EL (cell line): Measurements from ENCODE around the gene NBPF12.
"Not testable (repeated sequence)": the region's sequence is repeated elsewhere in the genome, so short reads cannot be mapped to it uniquely, and the experiment has no call there.

ENCODE experiments used
- DNase-seq: peaks from one replicate; pipeline ENCODE4 v3.0.0-alpha.2; 2016

The NBPF12 gene, protein sequence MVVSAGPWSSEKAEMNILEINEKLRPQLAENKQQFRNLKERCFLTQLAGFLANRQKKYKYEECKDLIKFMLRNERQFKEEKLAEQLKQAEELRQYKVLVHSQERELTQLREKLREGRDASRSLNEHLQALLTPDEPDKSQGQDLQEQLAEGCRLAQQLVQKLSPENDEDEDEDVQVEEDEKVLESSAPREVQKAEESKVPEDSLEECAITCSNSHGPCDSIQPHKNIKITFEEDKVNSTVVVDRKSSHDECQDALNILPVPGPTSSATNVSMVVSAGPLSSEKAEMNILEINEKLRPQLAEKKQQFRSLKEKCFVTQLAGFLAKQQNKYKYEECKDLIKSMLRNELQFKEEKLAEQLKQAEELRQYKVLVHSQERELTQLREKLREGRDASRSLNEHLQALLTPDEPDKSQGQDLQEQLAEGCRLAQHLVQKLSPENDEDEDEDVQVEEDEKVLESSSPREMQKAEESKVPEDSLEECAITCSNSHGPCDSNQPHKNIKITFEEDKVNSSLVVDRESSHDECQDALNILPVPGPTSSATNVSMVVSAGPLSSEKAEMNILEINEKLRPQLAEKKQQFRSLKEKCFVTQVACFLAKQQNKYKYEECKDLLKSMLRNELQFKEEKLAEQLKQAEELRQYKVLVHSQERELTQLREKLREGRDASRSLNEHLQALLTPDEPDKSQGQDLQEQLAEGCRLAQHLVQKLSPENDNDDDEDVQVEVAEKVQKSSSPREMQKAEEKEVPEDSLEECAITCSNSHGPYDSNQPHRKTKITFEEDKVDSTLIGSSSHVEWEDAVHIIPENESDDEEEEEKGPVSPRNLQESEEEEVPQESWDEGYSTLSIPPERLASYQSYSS (N-terminal part only)

DNA sequence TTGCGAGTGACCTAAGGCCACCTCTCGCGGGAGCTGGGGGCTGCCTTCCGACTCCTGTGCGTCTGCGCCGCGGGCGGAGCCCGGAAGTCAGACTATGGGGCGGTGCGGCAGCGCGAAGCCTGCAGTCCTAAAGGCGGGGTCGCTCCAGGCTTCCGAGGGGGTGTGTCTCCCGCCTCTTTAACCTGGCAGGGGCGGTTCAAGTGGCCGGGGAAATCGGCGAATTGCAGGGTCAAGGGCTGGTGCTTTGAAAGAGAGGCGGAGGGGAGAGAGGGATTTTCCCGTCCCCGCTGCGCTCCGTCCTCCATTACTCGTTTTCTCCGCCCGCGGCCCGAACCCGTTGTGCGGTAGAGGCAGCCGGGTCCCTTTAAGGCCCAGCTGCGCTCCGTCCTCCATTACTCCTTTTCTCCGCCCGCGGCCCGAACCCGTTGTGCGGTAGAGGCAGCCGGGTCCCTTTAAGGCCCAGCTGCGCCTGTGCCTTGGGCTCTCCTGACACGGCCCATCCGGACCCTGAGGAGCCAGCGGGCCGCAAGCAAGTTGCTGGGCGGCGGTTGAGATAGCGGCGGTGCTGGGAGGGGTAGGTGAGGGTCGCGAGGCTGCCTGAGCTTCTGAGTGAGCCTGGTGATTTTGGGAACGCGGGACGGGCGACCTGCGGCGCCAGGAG, at the start of gene NBPF12:
Gene NBPF12 (plus strand): TSS at position 83 of the 661 bp plus-strand sequence. CDS start 21,820 bp downstream, outside the sequence.
- peak; percentile 82 for DNase-seq

DNA sequence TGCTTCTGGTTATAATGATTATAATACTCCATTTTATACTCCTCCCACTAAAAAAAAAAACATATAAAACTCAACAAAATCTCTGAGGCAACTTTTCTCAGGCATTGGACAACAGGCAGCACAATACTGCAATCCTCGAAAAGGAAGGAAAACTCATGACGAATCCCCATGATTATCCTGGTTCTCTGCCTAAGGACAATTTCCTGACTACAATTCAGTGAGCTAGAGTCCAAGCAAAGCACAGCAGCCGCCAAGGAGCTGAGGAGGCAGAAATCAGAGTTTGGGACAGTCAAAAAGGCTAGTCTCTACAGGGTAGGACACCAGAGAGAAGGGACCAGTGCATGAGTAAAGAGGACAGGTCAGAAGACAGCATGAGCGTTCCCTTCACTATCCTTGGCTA, 46.8 kb upstream of the NBPF12 start:
- DNase-seq, result not testable (repeated sequence)

DNA sequence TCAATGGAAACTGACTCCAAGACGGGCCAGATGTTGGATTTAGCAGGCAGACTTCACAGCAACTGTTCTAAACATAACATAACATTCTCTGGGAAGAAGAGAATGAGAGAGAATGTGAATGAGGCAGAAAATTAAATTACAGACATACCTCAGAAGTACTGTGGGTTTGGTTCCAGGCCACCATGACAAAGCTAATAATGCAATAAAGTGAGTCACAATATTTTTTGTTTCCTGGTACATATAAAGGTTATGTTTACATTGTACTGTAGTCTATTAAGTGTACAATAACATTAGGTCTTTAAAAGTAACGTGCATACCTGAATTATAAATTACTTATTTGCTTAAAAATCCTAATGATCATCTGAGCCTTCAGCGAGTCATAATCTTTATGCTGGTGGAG, 45.8 kb upstream of the NBPF12 start:
- DNase-seq, result not testable (repeated sequence)

DNA sequence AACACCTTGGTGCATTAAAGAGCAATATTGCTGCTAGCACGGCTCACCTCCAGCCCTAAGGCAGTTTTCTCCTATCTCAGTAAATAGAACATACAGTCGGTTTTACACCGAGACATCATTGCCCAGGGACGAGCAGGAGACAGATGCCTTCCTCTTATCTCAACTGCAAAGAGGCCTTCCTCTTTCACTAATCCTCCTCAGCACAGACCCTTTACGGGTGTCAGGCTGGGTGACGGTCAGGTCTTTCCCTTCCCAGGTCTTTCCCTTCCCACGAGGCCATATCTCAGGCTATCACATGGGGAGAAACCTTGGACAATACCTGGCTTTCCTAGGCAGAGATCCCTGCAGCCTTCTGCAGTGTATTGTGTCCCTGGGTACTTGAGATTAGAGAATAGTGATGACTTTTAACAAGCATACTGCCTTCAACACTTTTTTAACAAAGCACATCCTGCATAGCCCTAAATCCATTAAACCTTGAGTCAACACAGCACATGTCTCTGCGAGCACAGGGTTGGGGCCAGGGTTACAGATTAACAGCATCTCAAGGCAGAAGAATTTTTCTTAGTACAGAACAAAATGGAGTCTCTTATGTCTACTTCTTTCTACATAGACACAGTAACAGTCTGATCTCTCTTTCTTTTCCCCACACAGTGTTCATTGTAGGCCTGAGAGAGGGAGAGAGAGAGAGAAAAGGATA, 30.4 kb upstream of the NBPF12 start:
- not testable (repeated sequence) for DNase-seq

DNA sequence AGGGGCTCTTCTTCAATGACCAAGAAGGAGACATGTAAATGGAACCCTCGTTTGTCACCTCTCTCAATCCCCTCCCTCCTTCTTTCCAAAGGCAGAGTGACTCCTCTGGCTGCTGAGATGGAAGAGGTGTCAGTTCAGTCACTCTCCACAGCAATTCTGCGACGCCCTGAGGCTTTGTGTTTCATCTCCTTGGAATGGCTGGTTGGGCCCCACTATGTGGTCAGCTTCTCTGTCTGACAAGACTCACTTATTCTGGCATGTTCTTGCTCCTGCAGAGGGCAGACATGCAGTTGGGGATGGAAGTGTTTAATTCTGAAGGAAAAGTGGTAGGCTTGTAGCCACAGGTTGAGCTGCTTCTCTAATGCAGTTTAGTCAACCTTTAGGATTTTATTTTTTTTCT, 25.1 kb upstream of the NBPF12 start:
- peak; percentile 70 for DNase-seq

DNA sequence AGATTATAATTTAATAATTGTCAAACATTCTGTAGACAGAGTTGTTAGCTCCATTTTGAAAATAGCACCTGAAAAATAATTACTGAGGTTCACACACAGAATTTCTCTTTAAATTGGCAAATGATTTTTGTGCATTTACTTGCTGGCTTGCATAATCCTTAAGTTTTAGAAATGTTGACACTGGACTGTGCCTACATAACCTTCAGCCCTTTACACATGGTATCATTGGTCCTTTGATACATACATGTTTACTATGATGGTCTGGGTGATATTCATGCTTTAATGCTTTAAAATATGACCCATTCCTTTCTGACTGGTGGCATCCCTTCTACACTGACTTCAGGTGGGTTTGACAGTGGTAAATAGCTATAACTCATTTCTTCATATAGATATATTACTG, 17.3 kb upstream of the NBPF12 start:
- DNase-seq, result not testable (repeated sequence)

DNA sequence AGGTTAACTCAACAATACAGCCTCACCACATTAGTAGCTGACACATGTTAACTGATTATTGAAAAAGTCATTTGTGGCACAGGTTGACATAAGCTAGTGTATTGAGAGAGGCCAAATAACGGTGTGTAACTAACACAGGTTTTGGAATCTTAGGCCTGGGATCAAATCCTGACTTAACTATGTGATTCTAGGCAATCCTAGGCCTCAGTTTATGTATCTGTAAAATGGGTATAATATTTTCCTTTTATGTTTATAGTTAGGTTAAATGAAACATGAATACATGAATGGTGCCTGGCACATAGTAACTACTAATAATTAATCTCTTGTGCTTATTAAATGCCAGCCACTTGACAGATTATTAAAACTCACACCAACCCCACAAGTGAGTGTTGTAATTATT, 15.5 kb upstream of the NBPF12 start:
- not testable (repeated sequence) for DNase-seq

DNA sequence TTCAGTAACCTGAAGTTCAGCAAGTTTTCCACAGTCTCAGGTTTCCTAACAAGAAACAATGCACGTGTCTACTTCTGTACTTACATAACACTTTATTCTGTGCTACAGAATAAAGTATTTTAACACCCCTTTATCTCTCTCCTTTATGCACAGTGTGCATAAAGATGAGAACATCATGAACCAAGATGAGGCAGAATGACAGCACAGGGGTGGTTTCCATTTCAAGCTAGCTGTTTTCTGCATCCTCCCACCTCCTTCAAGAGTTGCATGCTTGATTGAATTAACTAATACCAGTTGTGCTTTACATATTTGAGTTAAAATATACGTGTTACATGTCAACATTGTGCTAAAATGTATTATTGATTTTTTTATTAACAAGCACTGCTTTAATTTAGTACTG, 14.0 kb upstream of the NBPF12 start:
- not testable (repeated sequence) for DNase-seq

DNA sequence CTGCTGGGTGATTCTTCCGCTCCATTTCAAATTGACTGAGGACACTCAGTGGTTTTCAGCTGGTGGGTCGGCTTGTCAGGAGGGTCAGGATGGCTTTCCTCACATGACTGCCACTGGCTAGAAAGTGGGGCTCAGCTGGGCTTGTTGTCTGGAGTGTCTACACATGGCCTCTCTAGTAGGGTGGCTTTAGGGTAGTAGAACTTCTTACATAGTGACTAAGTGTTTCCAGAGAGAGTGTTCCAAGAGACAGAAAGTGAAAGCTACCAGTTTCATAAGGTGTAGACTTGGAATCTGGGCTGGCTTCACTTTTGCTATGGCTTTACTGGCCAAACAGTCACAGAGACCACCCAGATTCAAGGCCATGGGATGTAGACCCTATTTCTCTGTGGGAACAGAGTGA, 11.7 kb upstream of the NBPF12 start:
- not testable (repeated sequence) for DNase-seq

DNA sequence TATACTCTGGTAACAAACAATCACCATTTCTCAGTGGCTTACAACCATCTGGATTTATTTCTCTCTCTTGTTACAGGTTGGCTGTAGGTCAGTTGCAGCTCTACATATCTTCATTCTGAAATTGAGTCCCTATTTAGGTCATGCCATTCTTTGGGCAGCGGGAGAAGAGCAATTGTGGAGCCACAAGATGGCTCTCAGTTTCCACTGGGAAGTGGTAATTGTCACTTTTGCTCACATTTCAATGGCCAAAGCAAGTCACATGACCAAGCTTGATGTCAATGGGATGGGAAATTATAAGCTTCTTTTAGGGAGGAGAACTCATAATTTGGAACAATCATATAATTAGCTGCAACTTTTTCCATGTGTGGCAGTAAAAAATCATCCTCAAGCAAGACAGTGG, 7.9 kb upstream of the NBPF12 start:
- DNase-seq, result not testable (repeated sequence)

DNA sequence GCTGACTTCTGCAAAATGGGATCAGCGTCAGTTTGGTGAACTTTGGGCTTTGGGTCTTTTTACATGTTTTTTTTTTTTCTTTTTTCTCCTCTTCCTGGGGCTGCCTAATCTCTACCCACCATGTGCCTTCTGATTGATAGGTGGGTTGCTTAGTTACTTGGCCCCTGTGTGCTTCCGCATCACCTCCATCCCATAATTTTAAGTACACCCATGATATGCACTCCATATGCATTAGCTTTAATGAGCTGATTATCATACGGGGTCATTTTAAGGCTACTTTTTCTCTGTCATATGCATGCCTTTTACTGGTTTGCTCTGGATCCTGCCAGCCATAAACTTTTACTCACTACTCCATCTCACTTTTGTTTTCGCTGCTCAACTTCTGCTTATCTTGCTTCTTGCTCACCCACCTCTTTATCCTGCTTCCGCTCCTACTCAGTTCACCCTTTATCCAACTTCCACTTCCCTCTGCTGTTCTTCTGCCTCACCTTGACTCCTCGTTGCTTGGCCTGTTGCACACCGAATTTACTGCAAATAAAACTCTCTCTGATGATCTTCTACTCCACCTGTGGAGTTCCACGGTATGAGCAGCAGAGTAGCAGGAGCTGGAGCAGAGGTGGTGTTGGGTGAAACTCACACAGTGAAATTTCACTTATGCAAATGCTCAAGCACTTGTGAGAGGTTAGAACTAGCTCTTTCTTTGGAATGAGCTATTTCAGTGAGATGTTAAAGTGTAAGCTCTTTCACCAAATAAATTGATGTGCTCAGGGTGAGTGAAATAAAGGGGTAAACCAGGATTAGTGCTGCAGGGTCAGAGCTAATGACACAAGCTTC, 3.5 kb upstream of the NBPF12 start:
- not testable (repeated sequence) for DNase-seq

DNA sequence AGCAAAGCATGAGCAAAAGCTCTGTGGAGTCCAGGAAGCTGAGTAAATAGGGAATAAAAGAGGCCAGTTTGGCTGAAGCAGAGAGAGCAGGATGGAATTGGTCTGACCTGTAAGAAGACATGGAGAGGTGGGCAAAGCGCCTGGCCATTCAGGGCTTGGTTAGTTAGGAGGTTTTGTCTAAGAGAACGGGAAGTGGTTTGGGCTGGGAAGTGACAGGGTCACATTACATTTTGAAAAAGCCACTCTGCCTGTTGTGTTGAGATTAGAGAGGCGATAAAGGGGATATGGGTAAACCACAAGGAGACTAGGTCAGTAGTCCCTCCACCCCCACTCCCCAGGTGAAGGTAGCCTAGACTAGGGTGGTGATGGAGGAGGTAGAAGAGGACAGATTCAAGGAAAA, 662 bp upstream of the NBPF12 start:
- DNase-seq, result not testable (repeated sequence)

DNA sequence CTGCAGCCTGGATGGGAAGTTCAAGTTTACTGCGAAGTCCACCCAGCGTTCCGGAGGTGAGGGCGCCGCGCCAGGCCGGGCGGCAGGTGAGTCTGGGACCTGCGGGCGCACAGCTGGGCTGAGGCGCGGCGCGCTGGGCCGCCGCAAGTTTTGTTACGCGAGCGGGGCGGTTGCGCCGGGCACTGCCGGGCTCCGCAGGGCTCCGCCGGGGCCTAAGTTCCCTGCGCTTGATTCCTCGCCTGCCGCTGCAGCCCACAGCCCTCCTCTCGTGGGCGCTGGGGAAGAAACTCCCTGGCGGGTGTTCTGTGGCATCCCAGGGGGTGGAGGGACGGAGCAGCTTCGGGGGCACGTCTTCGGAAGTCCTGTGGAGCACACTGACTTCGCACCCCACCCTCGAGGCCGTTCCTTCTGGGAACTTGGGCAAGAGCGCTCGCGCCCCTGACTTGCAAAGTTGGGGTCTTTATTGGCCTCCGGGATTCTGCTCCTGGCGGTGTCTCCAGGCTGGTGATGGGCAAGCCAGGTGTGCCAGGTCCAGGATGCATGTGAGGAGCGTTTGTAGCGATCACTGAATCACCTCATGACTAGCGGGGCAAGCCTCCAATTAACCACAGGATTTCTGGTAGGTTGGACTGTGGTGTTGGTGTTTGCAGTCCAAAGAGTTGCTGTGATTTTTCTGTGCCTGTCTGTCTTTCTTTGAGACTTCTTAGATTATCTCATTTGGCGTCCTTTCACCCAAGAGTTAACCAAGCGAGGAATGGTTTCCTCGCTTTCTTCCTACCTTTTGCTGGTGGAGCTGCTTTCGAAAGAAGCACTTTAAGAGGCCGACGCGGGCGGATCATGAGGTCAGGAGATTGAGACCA, 1.0 kb downstream of the NBPF12 start:
- peak; percentile 14 for DNase-seq

DNA sequence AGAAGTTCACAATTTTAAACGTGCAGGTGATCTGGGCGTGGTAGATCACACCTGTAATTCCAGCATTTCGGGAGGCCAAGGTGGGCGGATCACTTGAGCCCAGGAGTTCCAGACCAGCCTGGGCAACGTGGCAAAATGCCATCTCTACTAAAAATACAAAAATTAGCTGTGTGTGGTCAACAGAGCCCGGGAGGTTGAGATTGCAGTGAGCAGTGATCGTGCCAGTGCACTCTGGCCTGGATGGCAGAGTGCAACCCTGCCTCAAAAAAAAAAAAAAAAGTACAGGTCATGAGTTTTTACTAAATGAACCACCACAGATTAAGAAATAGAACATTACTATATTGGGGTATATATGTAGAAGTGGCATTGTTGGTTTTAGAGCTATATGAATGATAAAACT, 2.2 kb downstream of the NBPF12 start:
- DNase-seq, result not testable (repeated sequence)

DNA sequence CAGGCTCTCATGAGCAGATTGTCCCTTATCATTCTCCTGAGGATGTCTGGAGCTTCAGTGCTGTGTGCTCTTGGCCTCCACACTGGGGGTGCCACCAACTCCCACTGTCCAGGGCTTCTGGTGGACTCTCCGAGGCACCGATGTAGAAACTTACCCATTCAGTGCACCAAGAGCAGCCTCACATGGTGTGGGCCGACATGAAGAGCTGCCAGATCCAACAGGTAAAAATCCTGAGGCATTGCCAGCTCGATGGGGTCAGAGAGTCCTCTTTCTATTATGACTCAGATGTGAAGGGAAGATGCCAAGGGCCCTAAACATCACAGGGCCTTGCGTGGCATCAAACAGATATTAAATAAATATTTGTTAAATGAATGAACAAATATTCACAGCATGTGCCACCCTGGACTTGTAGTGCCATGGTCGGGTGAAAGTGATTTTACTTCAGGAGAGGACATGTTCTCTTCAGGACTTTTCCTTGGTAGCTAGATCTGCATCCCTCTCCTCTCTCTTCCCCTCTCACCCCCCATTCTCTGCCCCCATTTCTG, 5.3 kb downstream of the NBPF12 start:
- DNase-seq, result not testable (repeated sequence)

DNA sequence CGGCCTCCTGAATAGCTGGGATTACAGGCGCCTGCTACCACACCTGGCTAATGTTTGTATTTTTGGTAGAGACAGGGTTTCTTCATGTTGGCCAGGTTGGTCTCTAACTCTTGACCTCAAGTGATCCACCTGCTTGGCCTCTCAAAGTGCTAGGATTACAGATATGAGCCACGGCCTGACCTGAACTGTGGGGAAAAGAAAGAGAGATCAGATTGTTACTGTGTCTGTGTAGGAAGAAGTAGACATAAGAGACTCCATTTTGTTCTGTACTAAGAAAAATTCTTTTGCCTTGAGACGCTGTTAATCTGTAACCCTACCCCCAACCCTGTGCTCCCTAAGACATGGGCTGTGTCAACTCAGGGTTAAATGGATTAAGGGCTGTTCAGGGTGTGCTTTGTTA, 10.0 kb downstream of the NBPF12 start:
- DNase-seq, result not testable (repeated sequence)

DNA sequence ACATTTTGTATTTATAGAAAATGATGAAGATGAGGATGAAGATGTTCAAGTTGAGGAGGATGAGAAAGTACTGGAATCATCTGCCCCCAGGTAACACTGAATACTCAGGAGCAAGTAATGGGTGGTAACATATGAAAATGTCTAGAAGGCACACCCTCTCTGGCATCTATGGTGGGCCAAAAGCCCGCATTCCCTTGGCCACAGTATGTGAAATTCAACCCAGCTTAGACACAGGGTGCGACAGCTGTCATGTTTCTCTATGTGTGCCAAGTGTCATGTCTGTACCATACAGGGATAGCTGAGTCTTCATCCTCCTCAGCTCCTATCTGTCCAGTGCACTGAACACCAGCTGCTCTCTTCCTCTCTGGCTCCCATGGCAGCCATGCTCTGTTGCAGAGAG, 26.2 kb downstream of the NBPF12 start:
- DNase-seq, result not testable (repeated sequence)

DNA sequence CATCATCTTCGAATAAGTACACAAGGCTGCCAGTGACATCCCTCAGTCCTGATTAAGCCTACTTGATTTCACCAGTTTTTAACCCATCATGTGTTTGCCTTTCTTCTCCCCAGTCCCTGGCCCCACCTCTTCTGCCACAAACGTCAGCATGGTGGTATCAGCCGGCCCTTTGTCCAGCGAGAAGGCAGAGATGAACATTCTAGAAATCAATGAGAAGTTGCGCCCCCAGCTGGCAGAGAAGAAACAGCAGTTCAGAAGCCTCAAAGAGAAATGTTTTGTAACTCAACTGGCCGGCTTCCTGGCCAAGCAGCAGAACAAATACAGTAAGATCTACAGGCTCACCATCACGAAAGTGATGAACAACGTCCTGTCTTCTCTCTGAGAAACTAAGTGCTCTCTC, 28.2 kb downstream of the NBPF12 start:
- not testable (repeated sequence) for DNase-seq

DNA sequence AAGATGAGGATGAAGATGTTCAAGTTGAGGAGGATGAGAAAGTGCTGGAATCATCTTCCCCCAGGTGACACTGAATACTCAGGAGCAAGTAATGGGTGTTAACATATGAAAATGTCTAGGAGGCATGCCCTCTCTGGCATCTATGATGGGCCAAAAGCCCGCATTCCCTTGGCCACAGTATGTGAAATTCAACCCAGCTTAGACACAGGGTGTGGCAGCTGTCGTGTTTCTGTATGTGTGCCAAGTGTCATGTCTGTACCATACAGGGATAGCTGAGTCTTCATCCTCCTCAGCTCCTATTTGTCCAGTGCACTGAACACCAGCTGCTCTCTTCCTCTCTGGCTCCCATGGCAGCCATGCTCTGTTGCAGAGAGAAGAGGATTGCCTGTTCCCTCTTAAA, 32.5 kb downstream of the NBPF12 start:
- not testable (repeated sequence) for DNase-seq

DNA sequence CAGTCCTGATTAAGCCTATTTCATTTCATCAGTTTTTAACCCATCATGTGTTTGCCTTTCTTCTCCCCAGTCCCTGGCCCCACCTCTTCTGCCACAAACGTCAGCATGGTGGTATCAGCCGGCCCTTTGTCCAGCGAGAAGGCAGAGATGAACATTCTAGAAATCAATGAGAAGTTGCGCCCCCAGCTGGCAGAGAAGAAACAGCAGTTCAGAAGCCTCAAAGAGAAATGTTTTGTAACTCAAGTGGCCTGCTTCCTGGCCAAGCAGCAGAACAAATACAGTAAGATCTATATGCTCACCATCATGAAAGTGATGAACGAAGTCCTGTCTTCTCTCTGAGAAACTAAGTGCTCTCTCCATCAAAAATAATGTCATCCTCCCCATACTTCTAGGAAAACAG, 34.6 kb downstream of the NBPF12 start:
- DNase-seq, result not testable (repeated sequence)
